ENCODE data around the gene BOLA2B.
A peak's percentile ranks its signal among the peaks of the same experiment; 100 is the strongest.
"Not testable (repeated sequence)": the region's sequence is repeated elsewhere in the genome, so short reads cannot be mapped to it uniquely, and the experiment has no call there.

Gene BOLA2B

GRCh38 chr16:30184096-30184890 lies 9.2 kb downstream of the BOLA2B start:
- no peak for DNase-seq

- peak; percentile 76 for DNase-seq
Observed at GRCh38 chr16:30183233-30184095, 10.0 kb downstream of the BOLA2B start, which contains the start of gene CORO1A. TSS of gene CORO1A (plus strand) at chr16:30183602. CDS start at chr16:30185210, 1,608 bp downstream.

GRCh38 chr16:30180741-30181140 lies 12.7 kb downstream of the BOLA2B start:
- no peak for DNase-seq

- no peak for DNase-seq
Observed at GRCh38 chr16:30179931-30180330, 13.5 kb downstream of the BOLA2B start.

GRCh38 chr16:30179195-30179594 lies 14.3 kb downstream of the BOLA2B start:
- DNase-seq: no peak

GRCh38 chr16:30176876-30177275 lies 16.6 kb downstream of the BOLA2B start:
- not testable (repeated sequence) for DNase-seq

- no peak for DNase-seq
Observed at GRCh38 chr16:30173054-30173453, 20.4 kb downstream of the BOLA2B start.

- not testable (repeated sequence) for DNase-seq
Observed at GRCh38 chr16:30170145-30170544, 23.3 kb downstream of the BOLA2B start.

GRCh38 chr16:30169416-30169815 lies 24.1 kb downstream of the BOLA2B start:
- not testable (repeated sequence) for DNase-seq

GRCh38 chr16:30168746-30169145 lies 24.7 kb downstream of the BOLA2B start:
- DNase-seq: not testable (repeated sequence)

- no peak for DNase-seq
Observed at GRCh38 chr16:30166202-30166902, 27.1 kb downstream of the BOLA2B start.

- no peak for DNase-seq
Observed at GRCh38 chr16:30163538-30163937, 29.9 kb downstream of the BOLA2B start.

GRCh38 chr16:30157214-30157613 lies 36.3 kb downstream of the BOLA2B start:
- no peak for DNase-seq

- DNase-seq: no peak
Observed at GRCh38 chr16:30155188-30155587, 38.3 kb downstream of the BOLA2B start.

- no peak for DNase-seq
Observed at GRCh38 chr16:30152517-30152916, 40.9 kb downstream of the BOLA2B start.

- no peak for DNase-seq
Observed at GRCh38 chr16:30151091-30151490, 42.4 kb downstream of the BOLA2B start.

- DNase-seq: no peak
Observed at GRCh38 chr16:30149250-30149930, 44.1 kb downstream of the BOLA2B start.

- DNase-seq: no peak
Observed at GRCh38 chr16:30147843-30148510, 45.5 kb downstream of the BOLA2B start.

- no peak for DNase-seq
Observed at GRCh38 chr16:30145657-30146056, 47.8 kb downstream of the BOLA2B start.

- no peak for DNase-seq
Observed at GRCh38 chr16:30144917-30145316, 48.5 kb downstream of the BOLA2B start.

- DNase-seq: no peak
Observed at GRCh38 chr16:30144017-30144416, 49.4 kb downstream of the BOLA2B start.

GRCh38 chr16:30143347-30143702 lies 50.1 kb downstream of the BOLA2B start:
- no peak for DNase-seq

Data from fibroblast of skin of right biceps (primary cell).